ENCODE results near the gene PRR5. TPM values are rescaled to one million over a fixed set of nuclear protein-coding genes. Genes with fewer than 3 reads are reported as not detected.

Gene PRR5
- total RNA-seq, 1 experiment from 2014 or later: 26.9 TPM

DNA sequence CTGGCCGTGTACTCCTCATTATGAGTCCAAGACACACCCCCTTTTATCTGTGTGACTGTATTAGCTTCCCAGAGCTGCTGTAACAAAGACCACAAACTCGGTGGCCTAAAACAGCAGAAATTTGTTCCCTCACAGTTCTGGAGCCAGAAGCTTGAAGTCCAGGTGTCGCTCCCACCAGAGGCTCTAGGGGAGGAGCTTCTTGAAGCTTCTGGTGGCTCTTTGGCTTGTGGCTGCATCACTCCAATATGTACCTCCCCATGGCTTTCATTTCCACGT is 3.0 kb downstream of the PRR5 start:
- Histone ChIP-seq H4K20me1 (ENCODE audit: insufficient read depth) (no peaks in the 10 kb centered on the region), H3K9ac (ENCODE audit: low read length) (no peak overlapping the region), H3K4me1 (ENCODE audit: control insufficient read depth in 1 of 2, insufficient read depth in 2 of 2, low read length in 2 of 2) (peaks cover 11 to 36% of the 10 kb centered on the region in 2 experiments), H3K4me2 (ENCODE audit: low read length) (no peak overlapping the region), H3K79me2 (ENCODE audit: insufficient read depth, low read length) (peaks cover 35% of the 10 kb centered on the region), H3K27ac (ENCODE audit: low read depth, low read length) (no peak overlapping the region), H3K36me3 (ENCODE audit: control insufficient read depth in 1 of 2, insufficient read depth in 2 of 2, low read length in 2 of 2) (no peaks in the 10 kb centered on the region), H2AFZ (ENCODE audit: low read depth, low read length, poor library complexity, severe bottlenecking) (no peak overlapping the region), H3K27me3 (ENCODE audit: insufficient read depth, low read length) (no peaks in the 10 kb centered on the region), H3K9me2 (ENCODE audit: insufficient read depth) (no peaks in the 10 kb centered on the region), H3K9me3 (ENCODE audit: control insufficient read depth in 1 of 2, insufficient read depth in 1 of 2, low read depth in 1 of 2, low read length in 2 of 2) (no peaks in the 10 kb centered on the region), H3K4me3 (replicated peaks in 1 of 2; ENCODE audit: low read depth in 1 of 2, low read length in 2 of 2) (no peak overlapping the region)
- ChIA-PET RAD21 (ENCODE audit: low non-redundant PET in 1 of 2, low total read pairs in 2 of 2, uncharacterized antibody in 2 of 2, unreplicated experiment in 2 of 2) (no interaction called here), POLR2A (no interaction called here), CTCF (no interaction called here)
- DNase-seq (ENCODE audit: low read depth, low spot score): no peak
- TF ChIP-seq ZFX (IDR thresholded peaks at IDR 0.05) (no peak), SIN3A (IDR thresholded peaks at IDR 0.05; ENCODE audit: low read depth) (no peak), TCF7L2 (IDR thresholded peaks at IDR 0.05; ENCODE audit: borderline replicate concordance, extremely low read depth, insufficient read depth, insufficient read length) (no peak), EZH2 (IDR thresholded peaks at IDR 0.05) (no peak), RAD21 (IDR thresholded peaks at IDR 0.05; ENCODE audit: low read depth) (no peak), FOSL1 (IDR thresholded peaks at IDR 0.05; ENCODE audit: low read depth) (no peak), EGR1 (IDR thresholded peaks at IDR 0.05; ENCODE audit: low read depth) (no peak), POLR2AphosphoS5 (IDR thresholded peaks at IDR 0.05; ENCODE audit: low read depth, low read length) (no peak), SRF (IDR thresholded peaks at IDR 0.05; ENCODE audit: low read depth) (no peak), CEBPB (IDR thresholded peaks at IDR 0.05; ENCODE audit: low read depth) (no peak), POLR2A (IDR thresholded peaks at IDR 0.05; ENCODE audit: borderline replicate concordance, extremely low read depth, insufficient read depth, insufficient read length) (no peak), SP1 (IDR thresholded peaks at IDR 0.05; ENCODE audit: low read depth) (no peak), EZH2phosphoT487 (IDR thresholded peaks at IDR 0.05; ENCODE audit: borderline replicate concordance) (no peak)
- TF ChIP-seq, protein P1, sequence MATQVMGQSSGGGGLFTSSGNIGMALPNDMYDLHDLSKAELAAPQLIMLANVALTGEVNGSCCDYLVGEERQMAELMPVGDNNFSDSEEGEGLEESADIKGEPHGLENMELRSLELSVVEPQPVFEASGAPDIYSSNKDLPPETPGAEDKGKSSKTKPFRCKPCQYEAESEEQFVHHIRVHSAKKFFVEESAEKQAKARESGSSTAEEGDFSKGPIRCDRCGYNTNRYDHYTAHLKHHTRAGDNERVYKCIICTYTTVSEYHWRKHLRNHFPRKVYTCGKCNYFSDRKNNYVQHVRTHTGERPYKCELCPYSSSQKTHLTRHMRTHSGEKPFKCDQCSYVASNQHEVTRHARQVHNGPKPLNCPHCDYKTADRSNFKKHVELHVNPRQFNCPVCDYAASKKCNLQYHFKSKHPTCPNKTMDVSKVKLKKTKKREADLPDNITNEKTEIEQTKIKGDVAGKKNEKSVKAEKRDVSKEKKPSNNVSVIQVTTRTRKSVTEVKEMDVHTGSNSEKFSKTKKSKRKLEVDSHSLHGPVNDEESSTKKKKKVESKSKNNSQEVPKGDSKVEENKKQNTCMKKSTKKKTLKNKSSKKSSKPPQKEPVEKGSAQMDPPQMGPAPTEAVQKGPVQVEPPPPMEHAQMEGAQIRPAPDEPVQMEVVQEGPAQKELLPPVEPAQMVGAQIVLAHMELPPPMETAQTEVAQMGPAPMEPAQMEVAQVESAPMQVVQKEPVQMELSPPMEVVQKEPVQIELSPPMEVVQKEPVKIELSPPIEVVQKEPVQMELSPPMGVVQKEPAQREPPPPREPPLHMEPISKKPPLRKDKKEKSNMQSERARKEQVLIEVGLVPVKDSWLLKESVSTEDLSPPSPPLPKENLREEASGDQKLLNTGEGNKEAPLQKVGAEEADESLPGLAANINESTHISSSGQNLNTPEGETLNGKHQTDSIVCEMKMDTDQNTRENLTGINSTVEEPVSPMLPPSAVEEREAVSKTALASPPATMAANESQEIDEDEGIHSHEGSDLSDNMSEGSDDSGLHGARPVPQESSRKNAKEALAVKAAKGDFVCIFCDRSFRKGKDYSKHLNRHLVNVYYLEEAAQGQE (IDR thresholded peaks at IDR 0.05; ENCODE audit: low read depth): no peak
- TF ChIP-seq, protein P2, sequence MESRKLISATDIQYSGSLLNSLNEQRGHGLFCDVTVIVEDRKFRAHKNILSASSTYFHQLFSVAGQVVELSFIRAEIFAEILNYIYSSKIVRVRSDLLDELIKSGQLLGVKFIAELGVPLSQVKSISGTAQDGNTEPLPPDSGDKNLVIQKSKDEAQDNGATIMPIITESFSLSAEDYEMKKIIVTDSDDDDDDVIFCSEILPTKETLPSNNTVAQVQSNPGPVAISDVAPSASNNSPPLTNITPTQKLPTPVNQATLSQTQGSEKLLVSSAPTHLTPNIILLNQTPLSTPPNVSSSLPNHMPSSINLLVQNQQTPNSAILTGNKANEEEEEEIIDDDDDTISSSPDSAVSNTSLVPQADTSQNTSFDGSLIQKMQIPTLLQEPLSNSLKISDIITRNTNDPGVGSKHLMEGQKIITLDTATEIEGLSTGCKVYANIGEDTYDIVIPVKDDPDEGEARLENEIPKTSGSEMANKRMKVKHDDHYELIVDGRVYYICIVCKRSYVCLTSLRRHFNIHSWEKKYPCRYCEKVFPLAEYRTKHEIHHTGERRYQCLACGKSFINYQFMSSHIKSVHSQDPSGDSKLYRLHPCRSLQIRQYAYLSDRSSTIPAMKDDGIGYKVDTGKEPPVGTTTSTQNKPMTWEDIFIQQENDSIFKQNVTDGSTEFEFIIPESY (IDR thresholded peaks at IDR 0.05; ENCODE audit: extremely low read depth, insufficient replicate concordance, low read length): no peak
- TF ChIP-seq, protein P3, sequence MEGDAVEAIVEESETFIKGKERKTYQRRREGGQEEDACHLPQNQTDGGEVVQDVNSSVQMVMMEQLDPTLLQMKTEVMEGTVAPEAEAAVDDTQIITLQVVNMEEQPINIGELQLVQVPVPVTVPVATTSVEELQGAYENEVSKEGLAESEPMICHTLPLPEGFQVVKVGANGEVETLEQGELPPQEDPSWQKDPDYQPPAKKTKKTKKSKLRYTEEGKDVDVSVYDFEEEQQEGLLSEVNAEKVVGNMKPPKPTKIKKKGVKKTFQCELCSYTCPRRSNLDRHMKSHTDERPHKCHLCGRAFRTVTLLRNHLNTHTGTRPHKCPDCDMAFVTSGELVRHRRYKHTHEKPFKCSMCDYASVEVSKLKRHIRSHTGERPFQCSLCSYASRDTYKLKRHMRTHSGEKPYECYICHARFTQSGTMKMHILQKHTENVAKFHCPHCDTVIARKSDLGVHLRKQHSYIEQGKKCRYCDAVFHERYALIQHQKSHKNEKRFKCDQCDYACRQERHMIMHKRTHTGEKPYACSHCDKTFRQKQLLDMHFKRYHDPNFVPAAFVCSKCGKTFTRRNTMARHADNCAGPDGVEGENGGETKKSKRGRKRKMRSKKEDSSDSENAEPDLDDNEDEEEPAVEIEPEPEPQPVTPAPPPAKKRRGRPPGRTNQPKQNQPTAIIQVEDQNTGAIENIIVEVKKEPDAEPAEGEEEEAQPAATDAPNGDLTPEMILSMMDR (IDR thresholded peaks at IDR 0.05 in 2 of 3, conservative IDR thresholded peaks at IDR 0.05 in 1 of 3; ENCODE audit: borderline replicate concordance in 1 of 3, insufficient read depth in 1 of 3, low read depth in 2 of 3, low read length in 2 of 3): no peak
- intact Hi-C loops (cut with micrococcal nuclease): no loop called here
- no peak for ATAC-seq
- no TSS peak for BruUV-seq (replicated peaks)
